Heart left ventricle (tissue), 16 donors: Measurements from ENCODE around the gene ENTPD8. TPM values are rescaled to one million over a fixed set of nuclear protein-coding genes. Genes with fewer than 3 reads are reported as not detected.

Source experiments
- ATAC-seq, 4 donors: fragments of 200-7000 bp; cut with Tn5 transposase; one replicate each; pipeline ENCODE4 v1.9.1; 2020 to 2022; ENCODE audit warnings: moderate library complexity in 4 of 4, mild to moderate bottlenecking in 3 of 4, moderate number of reproducible peaks in 1 of 4
- DNase-seq, 5 donors: peaks; one replicate each; pipeline ENCODE4 v3.0.0-alpha.2; 2020
- H3K27ac ChIP-seq, 12 donors: fragments of 200-600 bp; sonication (generic) in 4 of 12; one replicate each; pipeline versions ENCODE4 v1.5.0 to v1.8.0; 2016 to 2022; ENCODE audit warnings: mild to moderate bottlenecking in 2 of 12
- H3K27me3 ChIP-seq, 9 donors: fragments of 200-600 bp; sonication (generic) in 2 of 9; one replicate each; pipeline versions ENCODE4 v1.5.1 to v1.8.0; 2016 to 2022; ENCODE audit warnings: mild to moderate bottlenecking in 3 of 9
- H3K36me3 ChIP-seq, 9 donors: fragments of 200-600 bp; sonication (generic) in 2 of 9; one replicate each; pipeline versions ENCODE4 v1.5.0 to v1.8.0; 2018 to 2022; ENCODE audit warnings: mild to moderate bottlenecking in 2 of 9
- H3K4me1 ChIP-seq, 12 donors: fragments of 200-600 bp; sonication (generic) in 4 of 12; one replicate each; pipeline versions ENCODE4 v1.5.0 to v1.8.0; 2016 to 2022; ENCODE audit warnings: mild to moderate bottlenecking in 3 of 12
- H3K4me3 ChIP-seq, 12 donors: fragments of 200-600 bp; sonication (generic) in 4 of 12; one replicate each; pipeline versions ENCODE4 v1.5.0 to v1.8.0; 2017 to 2022; ENCODE audit warnings: mild to moderate bottlenecking in 9 of 12, moderate library complexity in 4 of 12
- H3K9me3 ChIP-seq, 12 donors: fragments of 200-600 bp; sonication (generic) in 4 of 12; one replicate each; pipeline versions ENCODE4 v1.5.0 to v1.8.0; 2016 to 2022; ENCODE audit warnings: mild to moderate bottlenecking in 1 of 12
- CTCF ChIP-seq, 12 donors: fragments of 200-600 bp; sonication (generic) in 4 of 12; IDR thresholded peaks; one replicate each; pipeline versions ENCODE4 v1.5.0 to v1.8.0; 2018 to 2022; ENCODE audit warnings: antibody characterized with exemption in 12 of 12, mild to moderate bottlenecking in 5 of 12
- POLR2A ChIP-seq, 2 donors: fragments of 450-650 bp; IDR thresholded peaks; one replicate each; pipeline ENCODE4 v1.6.1; 2017; ENCODE audit warnings: antibody characterized with exemption in 2 of 2, mild to moderate bottlenecking in 2 of 2, moderate library complexity in 2 of 2
- WGBS, 4 donors: extraction: QIAGEN DNeasy Blood & Tissue Kit in 2 of 4; methylation state at CpG; one replicate each; pipeline versions ENCODE4 v1.1.5 to v1.1.7; 2013 to 2018; 5-methylcytosine and 5-hydroxymethylcytosine counted together
- intact Hi-C, 10 donors: fragments of 100-400 bp; cut with DNase I; formaldehyde crosslinking; loops; one replicate each; pipeline versions ENCODE4 v1.11.1 to v1.14.2; 2022
- polyA plus RNA-seq, 2 donors: library from polyadenylated mRNA; stranded (reverse); fragments of 200-250 nt; gene quantifications; one replicate each; pipeline ENCODE4 v1.2.3, GENCODE V29; 2013
- total RNA-seq, 9 donors: library from RNA; depleted of rRNA in 2 of 9; stranded (reverse); fragments of >200 nt in 2 of 9; fragmentation: NEBNext Ultra II Directional in 3 of 9; extraction: Animal tissue kit (Norgen Biotek cat#: 25700) in 3 of 9; gene quantifications; one replicate each; pipeline versions ENCODE4 v1.1.0 to v1.2.4, GENCODE V29; 2016 to 2023
- donor health status: ischemic (EF 13 %, LVEDD 7.1; RV severe dilation, severe dysfunction).
- donor health status: healthy with polysubstance abuse.
- donor health status: DM: no; HTN: yes; CAD: no.
- donor health status: DM: no; HTN: no; CAD: no.
- donor health status: ischemic (EF 25% LVEDD 6.9; RV normal size, moderate dysfunction).
- donor health status: ischemic (EF 25% LVEDD 5.7; RV mildly dilated, moderate dysfunction).
- donor health status: healthy.
- donor health status: DM: yes; HTN: yes; CAD: no.
- donor health status: ischemic (EF 35%, LVEDD 5.7; RV mildly dilated, moderate dysfunction).
- donor health status: nonischemic (EF 11% LVEDD 7.7; RV severe dilation, severe dysfunction).
- donor health status: DM: yes; HTN: yes; CAD: no.
- donor health status: PGD.
- donor health status: ischemic (EF 29% LVEDD 5.4; RV normal size, mild dysfunction).
- donor health status: nonischemic (EF 23%, LVEDD 6.1; RV moderate dilation, normal function).

Gene ENTPD8
- total and polyA plus RNA-seq, 11 donors = not detected

- Histone ChIP-seq H3K27me3 (peaks cover 0 to 7% (median 0%) of the 10 kb centered on the region in 9 donors), H3K27ac (peak overlapping the region in 1 of 12 donors; percentile 58), H3K36me3 (peaks cover 0 to 7% (median 3%) of the 10 kb centered on the region in 9 donors), H3K4me3 (peak overlapping the region in 1 of 12 donors; percentile 43), H3K9me3 (no peaks in the 10 kb centered on the region), H3K4me1 (peaks cover 3 to 39% (median 14%) of the 10 kb centered on the region in 12 donors)
- ATAC-seq (peak in 1 of 4 donors; percentile 5), DNase-seq (peak in 3 of 5 donors; percentile 47 to 85 (median 52))
- 45 to 82% (median 52%) methylated on average over 30 to 52 of the region's 52 CpGs for WGBS, 4 donors
- no peak for TF ChIP-seq POLR2A (IDR thresholded peaks at IDR 0.05)
- no peak for TF ChIP-seq CTCF (IDR thresholded peaks at IDR 0.05)
- intact Hi-C loops = loop anchor here in 1 of 10 donors (10.0 kb wide), 1 partner anchor 57 kb away; no protein-coding TSS in a partner anchor
Observed at GRCh38 chr9:137461663-137462395, 20.7 kb upstream of the ENTPD8 start.

- ATAC-seq = no peak
- TF ChIP-seq CTCF (IDR thresholded peaks at IDR 0.05) = no peak
- no peak for TF ChIP-seq POLR2A (IDR thresholded peaks at IDR 0.05)
- Histone ChIP-seq H3K9me3 (no peaks in the 10 kb centered on the region), H3K36me3 (peaks cover 0 to 12% (median 3%) of the 10 kb centered on the region in 9 donors), H3K27me3 (peaks cover 0 to 7% (median 0%) of the 10 kb centered on the region in 9 donors), H3K4me3 (peak overlapping the region in 1 of 12 donors; percentile 43), H3K4me1 (peaks cover 3 to 39% (median 14%) of the 10 kb centered on the region in 12 donors), H3K27ac (peak overlapping the region in 1 of 12 donors; percentile 9)
- intact Hi-C loops = loop anchor here in 1 of 10 donors (10.0 kb wide), 1 partner anchor 56 kb away; no protein-coding TSS in a partner anchor
- DNase-seq = peak in 3 of 5 donors; percentile 16 to 43 (median 28)
- WGBS, 4 donors = 84 to 95% (median 88%) methylated on average over 14 to 21 of the region's 21 CpGs
Observed at GRCh38 chr9:137461316-137461662, 20.1 kb upstream of the ENTPD8 start.

GRCh38 chr9:137460363-137461315 is 19.5 kb upstream of the ENTPD8 start:
- no peak overlapping the region for H3K4me3 ChIP-seq
- H3K27ac ChIP-seq = no peak overlapping the region
- intact Hi-C loops = loop anchor here in 1 of 10 donors (10.0 kb wide), 1 partner anchor 56 kb away; no protein-coding TSS in a partner anchor
- 84 to 95% (median 92%) methylated on average over 17 to 31 of the region's 31 CpGs for WGBS, 4 donors
- no peaks in the 10 kb centered on the region for H3K9me3 ChIP-seq
- ATAC-seq = no peak
- peaks cover 0 to 7% (median 0%) of the 10 kb centered on the region in 9 donors for H3K27me3 ChIP-seq
- DNase-seq = peak in 3 of 5 donors; percentile 22 to 61 (median 32)
- no peak for TF ChIP-seq CTCF (IDR thresholded peaks at IDR 0.05)
- H3K4me1 ChIP-seq = peaks cover 3 to 39% (median 14%) of the 10 kb centered on the region in 12 donors
- H3K36me3 ChIP-seq = peaks cover 0 to 16% (median 3%) of the 10 kb centered on the region in 9 donors
